Measurements from ENCODE around the gene TRAM2.

The TRAM2 gene

DNA sequence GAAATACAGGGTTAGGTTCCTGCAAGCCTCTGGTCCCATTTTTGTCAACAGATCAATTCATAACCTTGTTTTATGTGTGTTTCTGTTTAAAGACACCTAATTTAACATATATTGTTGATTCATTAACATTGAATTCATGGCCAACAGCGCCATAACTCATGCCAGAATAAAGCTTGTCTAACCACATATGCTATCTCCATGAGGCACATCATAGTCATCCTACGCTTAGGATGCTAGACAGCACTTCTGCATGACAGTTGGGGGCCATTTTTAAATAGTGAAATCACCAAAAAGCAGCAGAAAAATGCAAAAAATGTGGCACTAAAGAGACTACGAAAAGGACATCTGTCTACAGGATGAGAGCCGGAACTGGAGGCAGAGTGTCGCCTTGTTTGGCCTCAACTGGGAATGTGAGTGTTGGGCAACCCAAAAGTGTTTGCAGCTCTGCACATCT, 37.9 kb downstream of the TRAM2 start:
- TF ChIP-seq, protein P1, sequence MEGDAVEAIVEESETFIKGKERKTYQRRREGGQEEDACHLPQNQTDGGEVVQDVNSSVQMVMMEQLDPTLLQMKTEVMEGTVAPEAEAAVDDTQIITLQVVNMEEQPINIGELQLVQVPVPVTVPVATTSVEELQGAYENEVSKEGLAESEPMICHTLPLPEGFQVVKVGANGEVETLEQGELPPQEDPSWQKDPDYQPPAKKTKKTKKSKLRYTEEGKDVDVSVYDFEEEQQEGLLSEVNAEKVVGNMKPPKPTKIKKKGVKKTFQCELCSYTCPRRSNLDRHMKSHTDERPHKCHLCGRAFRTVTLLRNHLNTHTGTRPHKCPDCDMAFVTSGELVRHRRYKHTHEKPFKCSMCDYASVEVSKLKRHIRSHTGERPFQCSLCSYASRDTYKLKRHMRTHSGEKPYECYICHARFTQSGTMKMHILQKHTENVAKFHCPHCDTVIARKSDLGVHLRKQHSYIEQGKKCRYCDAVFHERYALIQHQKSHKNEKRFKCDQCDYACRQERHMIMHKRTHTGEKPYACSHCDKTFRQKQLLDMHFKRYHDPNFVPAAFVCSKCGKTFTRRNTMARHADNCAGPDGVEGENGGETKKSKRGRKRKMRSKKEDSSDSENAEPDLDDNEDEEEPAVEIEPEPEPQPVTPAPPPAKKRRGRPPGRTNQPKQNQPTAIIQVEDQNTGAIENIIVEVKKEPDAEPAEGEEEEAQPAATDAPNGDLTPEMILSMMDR (conservative IDR thresholded peaks at IDR 0.05; ENCODE audit: low read depth, low read length) = no peak
- H3K4me3 ChIP-seq (ENCODE audit: low read length) = no peak overlapping the region
- DNase-seq (ENCODE audit: low read depth) = no peak

- TF ChIP-seq, protein P1 (conservative IDR thresholded peaks at IDR 0.05; ENCODE audit: low read depth, low read length) = no peak
- H3K4me3 ChIP-seq (ENCODE audit: low read length) = no peak overlapping the region
These were observed 38.5 kb downstream of the TRAM2 start for GRCh38 chr6:52538252-52538900.

DNA sequence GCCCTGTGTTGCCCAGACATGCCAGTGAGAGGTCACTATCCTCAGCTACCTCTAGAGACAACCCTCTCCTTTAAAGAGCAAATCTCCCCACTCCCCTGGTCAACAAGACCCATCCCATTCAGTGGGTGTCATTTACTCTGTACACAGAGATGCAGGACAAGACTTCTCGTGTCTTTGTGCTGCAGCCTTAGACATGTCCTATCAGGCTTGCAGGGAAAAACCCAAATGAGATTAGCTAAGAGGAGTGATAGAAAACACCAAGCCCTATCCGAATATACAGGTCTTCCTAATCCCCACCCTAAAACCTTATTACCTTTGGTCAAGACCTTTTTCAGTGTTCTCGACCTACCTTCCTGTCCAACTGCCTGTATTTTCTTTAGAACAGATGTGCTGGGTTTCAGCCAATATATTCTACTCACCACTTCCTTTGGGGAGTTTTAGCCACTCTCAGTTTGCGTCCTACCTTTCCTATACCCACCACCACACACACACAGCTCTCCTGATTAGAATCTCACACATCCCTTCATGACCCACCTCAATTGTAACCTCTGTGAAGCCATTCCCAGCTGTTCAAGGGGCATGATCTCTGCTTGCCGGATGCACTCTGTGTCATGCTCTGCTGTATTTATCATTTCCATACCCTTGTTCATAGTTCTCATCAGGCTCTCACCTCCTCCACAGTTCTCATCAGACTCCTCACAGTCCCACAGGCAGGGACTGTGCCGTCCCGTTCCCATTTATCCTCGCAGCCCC, 39.7 kb downstream of the TRAM2 start:
- DNase-seq (ENCODE audit: low read depth) = no peak
- TF ChIP-seq, protein P1 (conservative IDR thresholded peaks at IDR 0.05; ENCODE audit: low read depth, low read length) = no peak
- H3K4me3 ChIP-seq (ENCODE audit: low read length) = no peak overlapping the region

More at GRCh38 chr6:52538252-52538900, 38.5 kb downstream of the TRAM2 start:
- DNase-seq (ENCODE audit: low read depth) = no peak

- H3K4me3 ChIP-seq (ENCODE audit: low read length) = no peak overlapping the region
- no peak for DNase-seq (ENCODE audit: low read depth)
- TF ChIP-seq, protein P1 (conservative IDR thresholded peaks at IDR 0.05; ENCODE audit: low read depth, low read length) = no peak
These were observed 40.4 kb downstream of the TRAM2 start for GRCh38 chr6:52536424-52536916.

- DNase-seq (ENCODE audit: low read depth) = no peak
- no peak overlapping the region for H3K4me3 ChIP-seq (ENCODE audit: low read length)
- TF ChIP-seq, protein P1 (conservative IDR thresholded peaks at IDR 0.05; ENCODE audit: low read depth, low read length) = no peak
These were observed 41.0 kb downstream of the TRAM2 start for GRCh38 chr6:52535711-52536423.

- no peak for DNase-seq (ENCODE audit: low read depth)
These were observed 41.9 kb downstream of the TRAM2 start for GRCh38 chr6:52534966-52535390.

More at GRCh38 chr6:52534966-52535390, 41.9 kb downstream of the TRAM2 start:
- H3K4me3 ChIP-seq (ENCODE audit: low read length) = no peak overlapping the region
- TF ChIP-seq, protein P1 (conservative IDR thresholded peaks at IDR 0.05; ENCODE audit: low read depth, low read length) = no peak

Data from retinal pigment epithelial cell (primary cell).